NCI-H2171 treated with DMSO at 0.1 percent for 48 hours (cell line): ENCODE results near the gene CLGN.

Experiments used
- DNase-seq: peaks from one replicate; lab custom pipeline; 2025; lab: John Stamatoyannopoulos, UW

Gene CLGN

GRCh38 chr4:140374130-140374477 lies 53.3 kb downstream of the CLGN start:
- peak; percentile 0 for DNase-seq

GRCh38 chr4:140373328-140374129 lies 53.9 kb downstream of the CLGN start, which contains the start of gene SCOC:
Gene SCOC, plus strand, starts transcription at chr4:140373646. Its CDS starts 5,525 bp downstream, at chr4:140379171.
- peak; percentile 96 for DNase-seq

- peak; percentile 56 for DNase-seq
These were observed 54.6 kb downstream of the CLGN start for GRCh38 chr4:140372751-140373327.

- DNase-seq, result no peak
These were observed 58.8 kb downstream of the CLGN start for GRCh38 chr4:140368686-140369085.

GRCh38 chr4:140367738-140368137 lies 59.7 kb downstream of the CLGN start:
- DNase-seq, result no peak

DNA sequence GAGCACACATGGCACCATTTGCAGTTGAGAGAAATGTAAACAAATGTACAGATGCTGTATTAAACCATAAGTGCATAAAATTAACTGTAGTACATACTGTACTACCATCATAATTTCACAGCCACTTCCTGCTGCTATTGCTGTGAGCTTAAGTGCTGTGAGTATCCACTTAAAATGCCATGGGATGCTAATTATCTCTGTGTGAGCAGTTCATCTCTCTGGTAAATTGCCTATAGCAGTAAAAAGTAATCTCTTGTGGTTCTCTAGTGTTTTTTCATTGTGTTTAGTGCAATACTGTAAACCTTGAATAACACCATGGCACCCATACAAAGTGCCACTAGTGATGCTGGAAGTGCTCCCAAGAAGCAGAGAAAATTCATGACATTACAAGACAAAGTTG lies 63.9 kb downstream of the CLGN start:
- DNase-seq, result no peak

DNA sequence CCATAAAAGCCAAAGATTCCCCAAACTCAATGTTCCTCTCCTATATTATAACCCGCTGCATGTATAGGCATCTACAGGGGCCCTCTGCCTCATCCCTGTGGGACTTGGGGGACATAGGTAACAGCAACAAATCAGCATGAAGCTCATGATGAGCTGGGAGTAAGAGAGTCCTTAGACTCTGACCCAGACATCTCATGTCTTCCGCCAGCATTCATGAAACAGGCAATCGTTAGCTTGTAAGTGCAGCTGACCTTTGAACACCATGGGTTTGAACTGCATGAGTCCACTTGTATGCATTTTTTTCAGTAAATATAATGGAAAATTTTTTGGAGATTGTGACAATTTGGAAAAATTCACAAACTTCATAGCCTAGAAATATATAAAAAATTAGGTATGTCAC lies 64.4 kb downstream of the CLGN start:
- DNase-seq, result no peak

DNA sequence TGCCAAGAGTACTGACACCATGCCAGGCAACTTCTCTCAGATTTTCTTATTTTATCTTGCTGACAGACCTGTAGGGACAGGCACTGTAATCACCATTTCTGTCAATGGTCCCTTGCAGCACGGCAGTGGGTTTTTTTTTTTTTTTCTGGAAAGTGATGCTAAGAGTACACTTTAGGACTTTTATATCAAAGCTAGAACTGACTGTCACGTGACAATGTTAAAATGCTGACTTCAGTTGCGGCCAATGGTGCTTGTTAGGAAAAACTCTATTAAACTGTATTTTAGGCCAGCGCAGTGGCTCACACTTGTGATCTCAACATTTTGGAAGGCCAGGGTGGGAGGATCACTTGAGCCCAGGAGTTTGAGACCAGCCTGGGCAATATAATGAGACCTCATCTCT lies 66.3 kb downstream of the CLGN start:
- no peak for DNase-seq

DNA sequence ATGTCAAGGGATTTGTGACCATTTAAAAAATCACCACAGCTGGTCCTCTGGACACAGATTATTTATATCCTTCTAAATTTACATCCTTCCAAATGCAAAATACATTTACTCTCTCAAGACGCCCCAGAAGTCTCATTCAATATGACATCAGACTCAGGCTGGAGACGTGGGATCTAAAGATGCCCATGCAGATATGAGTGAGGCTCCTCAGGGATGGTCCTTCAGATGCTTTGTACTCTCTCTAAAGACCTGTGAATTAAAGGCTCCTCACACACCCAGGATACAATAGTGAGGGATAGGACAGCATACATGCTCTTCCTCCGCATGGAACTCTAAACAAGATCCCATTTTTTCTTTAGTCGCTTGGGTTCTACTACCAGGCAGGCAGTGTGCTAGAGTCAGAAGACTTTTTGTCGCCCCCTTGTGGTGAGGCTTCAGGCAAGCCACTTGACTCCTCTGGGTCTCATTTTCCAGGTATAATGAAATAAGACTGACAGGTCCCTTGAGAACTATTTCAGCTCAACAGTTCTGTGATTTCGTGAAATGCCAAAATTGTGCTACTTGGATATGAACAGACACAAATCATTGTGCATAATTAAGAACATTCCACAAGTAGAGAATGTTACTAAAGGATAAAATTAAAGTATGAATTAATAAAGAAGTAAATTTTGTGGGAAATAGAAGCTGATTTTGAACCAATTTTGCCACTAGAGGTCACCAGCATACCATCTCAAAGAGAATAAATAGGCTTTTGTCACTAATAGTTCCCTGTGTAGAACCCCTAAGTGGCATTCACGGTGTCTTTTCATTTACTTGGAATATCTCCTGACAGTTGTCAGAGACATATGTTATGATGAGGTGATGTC lies 67.7 kb downstream of the CLGN start:
- DNase-seq, result peak; percentile 79

GRCh38 chr4:140358281-140358680 lies 69.2 kb downstream of the CLGN start:
- DNase-seq, result no peak

DNA sequence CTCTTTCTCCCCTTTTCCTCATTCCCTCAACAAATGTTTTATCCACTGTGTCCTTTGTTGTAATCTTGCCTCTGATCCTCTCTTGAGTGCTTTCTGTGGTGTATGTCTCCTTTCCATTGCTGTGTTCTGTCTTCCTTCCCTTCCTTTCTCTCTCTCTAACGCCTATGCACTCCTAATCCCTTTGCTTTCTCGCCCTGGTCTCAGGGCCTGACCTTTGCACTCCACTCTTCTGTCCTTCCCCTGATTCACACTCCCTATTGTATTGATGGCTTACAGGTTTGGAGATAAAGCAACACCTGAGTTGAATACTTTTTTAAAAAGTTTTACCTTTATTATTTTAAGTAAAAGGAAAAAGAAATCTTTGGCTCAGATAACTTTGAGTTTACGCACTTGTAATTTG lies 69.6 kb downstream of the CLGN start:
- no peak for DNase-seq

DNA sequence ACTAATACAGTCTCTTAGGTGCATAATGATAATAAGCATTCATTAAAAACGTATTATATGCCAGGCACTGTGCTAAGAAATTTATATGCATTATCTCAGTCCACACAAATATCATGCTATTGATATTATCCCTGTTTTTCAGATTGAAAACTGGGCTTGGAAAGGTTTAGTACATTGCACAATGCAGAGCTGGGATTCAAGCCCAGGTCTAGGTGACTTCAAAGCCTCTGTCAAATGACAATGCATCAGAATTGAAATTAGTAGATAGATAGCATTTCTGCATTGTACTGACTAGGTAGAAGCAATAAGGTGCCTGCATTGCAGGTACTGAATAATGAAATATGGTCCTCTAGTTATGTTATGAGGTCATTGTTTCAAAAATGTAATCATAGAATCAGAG lies 72.2 kb downstream of the CLGN start:
- no peak for DNase-seq

- no peak for DNase-seq
These were observed 73.7 kb downstream of the CLGN start for GRCh38 chr4:140353786-140354185.

GRCh38 chr4:140351093-140352075 lies 76.1 kb downstream of the CLGN start:
- peak; percentile 11 for DNase-seq

DNA sequence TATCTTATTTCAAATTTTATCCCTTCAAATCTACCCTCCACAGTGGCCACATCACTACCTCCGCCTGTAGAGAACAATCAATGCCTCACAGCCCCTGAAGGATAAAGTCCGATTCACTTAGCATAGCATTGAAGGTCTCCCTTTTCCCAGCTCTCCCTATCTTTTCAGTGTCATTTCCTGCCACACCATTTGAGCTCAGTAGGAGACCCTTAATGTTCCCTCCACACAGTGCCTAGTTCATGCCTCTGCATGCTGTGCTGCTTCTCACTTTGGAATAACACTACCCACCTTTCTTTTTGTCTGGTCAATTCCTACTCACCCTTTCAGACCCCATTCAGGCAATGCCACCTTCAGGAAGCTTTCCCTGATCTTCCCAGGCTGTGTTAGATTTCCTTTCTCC lies 77.6 kb downstream of the CLGN start:
- no peak for DNase-seq

DNA sequence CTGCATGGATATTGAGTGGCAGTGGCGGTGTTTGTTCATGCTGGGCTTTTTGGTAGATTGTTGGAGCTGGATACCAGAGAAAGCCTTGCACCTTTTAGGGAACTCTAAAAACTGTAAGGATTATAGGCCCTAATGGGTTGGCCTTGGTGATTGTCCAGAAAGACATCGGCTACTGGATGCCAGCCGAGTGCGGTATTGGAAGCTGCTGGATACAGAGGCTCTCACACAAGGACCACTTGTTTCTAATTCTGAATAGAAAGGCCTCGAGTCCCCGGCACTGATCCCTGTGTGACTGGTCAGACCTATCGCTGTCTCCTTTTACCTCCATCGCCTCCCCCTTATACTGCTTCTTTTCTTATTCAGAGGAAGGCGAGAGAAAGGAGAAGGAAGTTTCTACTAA lies 81.3 kb downstream of the CLGN start:
- no peak for DNase-seq

- DNase-seq, result no peak
These were observed 82.8 kb downstream of the CLGN start for GRCh38 chr4:140344621-140345020.

DNA sequence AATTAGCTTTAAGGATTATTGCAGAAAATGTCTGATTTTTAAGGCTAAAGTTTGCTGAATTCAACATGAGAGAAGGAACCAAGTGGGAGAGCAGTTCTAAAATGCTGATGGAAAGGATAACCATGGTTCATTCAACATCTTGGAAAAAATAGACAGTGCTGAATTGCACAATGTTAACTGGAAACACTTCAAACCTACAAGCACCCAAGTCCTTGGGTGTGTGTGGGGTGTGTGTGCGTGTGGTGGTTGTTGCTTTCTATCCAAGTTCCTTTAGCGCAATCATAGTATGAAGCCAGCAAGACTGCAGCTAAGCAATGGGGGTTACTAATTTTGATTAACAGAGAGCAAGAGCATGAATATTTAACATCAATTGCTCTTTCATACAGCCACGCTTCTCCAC lies 83.3 kb downstream of the CLGN start:
- DNase-seq, result no peak

GRCh38 chr4:140343303-140343702 lies 84.1 kb downstream of the CLGN start:
- DNase-seq, result no peak

- DNase-seq, result no peak
These were observed 84.8 kb downstream of the CLGN start for GRCh38 chr4:140342620-140343019.
